Mucosa of gallbladder (tissue), 1 donor: ENCODE results near the gene DCLK1. TPM values are rescaled to one million over a fixed set of nuclear protein-coding genes. Genes with fewer than 3 reads are reported as not detected.
"Not testable (repeated sequence)": the region's sequence is repeated elsewhere in the genome, so short reads cannot be mapped to it uniquely, and the experiment has no call there.

Source experiments
- DNase-seq: peaks from one replicate; pipeline ENCODE4 v3.0.0-alpha.2; 2020; ENCODE audit warnings: low spot score
- total RNA-seq: library from RNA; stranded (reverse); gene quantifications from one replicate; pipeline ENCODE4 v1.2.1, GENCODE V29; 2021
- donor health status: DM: no; HTN: no; CAD: no.

The DCLK1 gene
- total RNA-seq, 1 donor from 2014 or later, result 6.0 TPM

- no peak for DNase-seq
Observed at GRCh38 chr13:36086117-36086516, 45.1 kb downstream of the DCLK1 start.

GRCh38 chr13:36084131-36084530 lies 47.1 kb downstream of the DCLK1 start:
- DNase-seq, result no peak

- no peak for DNase-seq
Observed at GRCh38 chr13:36082806-36083205, 48.4 kb downstream of the DCLK1 start.

- no peak for DNase-seq
Observed at GRCh38 chr13:36082396-36082795, 48.8 kb downstream of the DCLK1 start.

- no peak for DNase-seq
Observed at GRCh38 chr13:36076211-36076610, 55.0 kb downstream of the DCLK1 start.

- no peak for DNase-seq
Observed at GRCh38 chr13:36074659-36075058, 56.5 kb downstream of the DCLK1 start.

GRCh38 chr13:36072152-36072935 lies 58.8 kb downstream of the DCLK1 start:
- no peak for DNase-seq

- not testable (repeated sequence) for DNase-seq
Observed at GRCh38 chr13:36070504-36071192, 60.5 kb downstream of the DCLK1 start.

- no peak for DNase-seq
Observed at GRCh38 chr13:36069881-36070366, 61.3 kb downstream of the DCLK1 start.

GRCh38 chr13:36068991-36069390 lies 62.2 kb downstream of the DCLK1 start:
- no peak for DNase-seq

GRCh38 chr13:36068566-36068965 lies 62.6 kb downstream of the DCLK1 start:
- no peak for DNase-seq

GRCh38 chr13:36067746-36068381 lies 63.3 kb downstream of the DCLK1 start:
- DNase-seq, result no peak

GRCh38 chr13:36062249-36062648 lies 68.9 kb downstream of the DCLK1 start:
- DNase-seq, result no peak

- DNase-seq, result no peak
Observed at GRCh38 chr13:36061621-36062020, 69.6 kb downstream of the DCLK1 start.

- DNase-seq, result no peak
Observed at GRCh38 chr13:36061054-36061453, 70.1 kb downstream of the DCLK1 start.

- DNase-seq, result no peak
Observed at GRCh38 chr13:36059321-36059720, 71.9 kb downstream of the DCLK1 start.

- no peak for DNase-seq
Observed at GRCh38 chr13:36058116-36058515, 73.1 kb downstream of the DCLK1 start.

GRCh38 chr13:36057547-36057946 lies 73.6 kb downstream of the DCLK1 start:
- DNase-seq, result no peak

GRCh38 chr13:36057041-36057440 lies 74.1 kb downstream of the DCLK1 start:
- no peak for DNase-seq

GRCh38 chr13:36055366-36055765 lies 75.8 kb downstream of the DCLK1 start:
- DNase-seq, result no peak

GRCh38 chr13:36054041-36054440 lies 77.1 kb downstream of the DCLK1 start:
- no peak for DNase-seq

- DNase-seq, result no peak
Observed at GRCh38 chr13:36051082-36051481, 80.1 kb downstream of the DCLK1 start.

- DNase-seq, result no peak
Observed at GRCh38 chr13:36046672-36047071, 84.5 kb downstream of the DCLK1 start.
